ENCODE data around the gene TBC1D2.

Gene TBC1D2

GRCh38 chr9:98236901-98237487, 18.5 kb downstream of the TBC1D2 start:
- DNase-seq (ENCODE audit: low read depth, low spot score) = no peak

GRCh38 chr9:98235126-98235525, 20.3 kb downstream of the TBC1D2 start:
- no peak for DNase-seq (ENCODE audit: low read depth, low spot score)

GRCh38 chr9:98234245-98234825, 21.1 kb downstream of the TBC1D2 start:
- no peak for DNase-seq (ENCODE audit: low read depth, low spot score)

GRCh38 chr9:98232926-98233325, 22.5 kb downstream of the TBC1D2 start:
- no peak for DNase-seq (ENCODE audit: low read depth, low spot score)

- DNase-seq (ENCODE audit: low read depth, low spot score) = no peak
Measured at GRCh38 chr9:98231770-98232478, 23.5 kb downstream of the TBC1D2 start.

GRCh38 chr9:98230789-98231188, 24.7 kb downstream of the TBC1D2 start:
- DNase-seq (ENCODE audit: low read depth, low spot score) = no peak

GRCh38 chr9:98230304-98230703, 25.1 kb downstream of the TBC1D2 start:
- DNase-seq (ENCODE audit: low read depth, low spot score) = no peak

GRCh38 chr9:98229620-98230019, 25.8 kb downstream of the TBC1D2 start:
- no peak for DNase-seq (ENCODE audit: low read depth, low spot score)

- DNase-seq (ENCODE audit: low read depth, low spot score) = no peak
Measured at GRCh38 chr9:98229090-98229395, 26.4 kb downstream of the TBC1D2 start.

GRCh38 chr9:98228392-98229089, 26.9 kb downstream of the TBC1D2 start:
- DNase-seq (ENCODE audit: low read depth, low spot score) = no peak

GRCh38 chr9:98227883-98228282, 27.6 kb downstream of the TBC1D2 start:
- no peak for DNase-seq (ENCODE audit: low read depth, low spot score)

- DNase-seq (ENCODE audit: low read depth, low spot score) = no peak
Measured at GRCh38 chr9:98226957-98227356, 28.5 kb downstream of the TBC1D2 start.

- no peak for DNase-seq (ENCODE audit: low read depth, low spot score)
Measured at GRCh38 chr9:98226516-98226915, 28.9 kb downstream of the TBC1D2 start.

GRCh38 chr9:98225015-98225442, 30.4 kb downstream of the TBC1D2 start:
- DNase-seq (ENCODE audit: low read depth, low spot score) = no peak

GRCh38 chr9:98222885-98223691, 32.4 kb downstream of the TBC1D2 start:
- no peak for DNase-seq (ENCODE audit: low read depth, low spot score)

- DNase-seq (ENCODE audit: low read depth, low spot score) = no peak
Measured at GRCh38 chr9:98220911-98221310, 34.5 kb downstream of the TBC1D2 start.

GRCh38 chr9:98219794-98220370, 35.6 kb downstream of the TBC1D2 start:
- DNase-seq (ENCODE audit: low read depth, low spot score) = no peak

- DNase-seq (ENCODE audit: low read depth, low spot score) = no peak
Measured at GRCh38 chr9:98219364-98219716, 36.1 kb downstream of the TBC1D2 start.

- no peak for DNase-seq (ENCODE audit: low read depth, low spot score)
Measured at GRCh38 chr9:98218562-98219363, 36.7 kb downstream of the TBC1D2 start.

GRCh38 chr9:98217255-98217654, 38.2 kb downstream of the TBC1D2 start:
- no peak for DNase-seq (ENCODE audit: low read depth, low spot score)

GRCh38 chr9:98216391-98216790, 39.1 kb downstream of the TBC1D2 start:
- no peak for DNase-seq (ENCODE audit: low read depth, low spot score)

All from activated naive CD8-positive, alpha-beta T cell treated with anti-CD3 and anti-CD28 coated beads, Interleukin-2, amount 50 U/mL, for 16 hours (primary cell).